HUES48 (cell line): Measurements from ENCODE around the gene TMEM238.
"Not testable (repeated sequence)": the region's sequence is repeated elsewhere in the genome, so short reads cannot be mapped to it uniquely, and the experiment has no call there.

ENCODE experiments used
- H3K27ac ChIP-seq: one replicate; pipeline ENCODE4 v1.7.0; 2013; ENCODE audit warnings: low read depth, low read length, inconsistent platforms
- H3K27me3 ChIP-seq: 2 replicates; pipeline ENCODE4 v1.6.1; 2013; ENCODE audit warnings: mild to moderate bottlenecking, low read length; ENCODE audit not compliant: control insufficient read depth, insufficient read depth
- H3K36me3 ChIP-seq: 2 replicates; pipeline ENCODE4 v1.6.1; 2013; ENCODE audit warnings: low read length; ENCODE audit not compliant: control insufficient read depth, insufficient read depth
- H3K4me1 ChIP-seq: 2 replicates; pipeline ENCODE4 v1.6.1; 2013; ENCODE audit warnings: mild to moderate bottlenecking, low read length; ENCODE audit not compliant: control insufficient read depth, insufficient read depth
- H3K4me3 ChIP-seq: 2 replicates; pipeline ENCODE4 v1.5.1; 2013; ENCODE audit warnings: mild to moderate bottlenecking, low read depth, low read length
- H3K9ac ChIP-seq: 2 replicates; pipeline ENCODE4 v1.6.1; 2013; ENCODE audit warnings: mild to moderate bottlenecking, low read depth, low read length, moderate library complexity
- H3K9me3 ChIP-seq: 2 replicates; pipeline ENCODE4 v1.6.1; 2013; ENCODE audit warnings: low read length; ENCODE audit not compliant: control insufficient read depth, insufficient read depth

Gene TMEM238

GRCh38 chr19:55384131-55384919, at the start of gene TMEM238:
Gene TMEM238 (minus strand): TSS chr19:55384292. CDS start chr19:55384259, 33 bp downstream.
- H3K9me3 ChIP-seq = no peaks in the 10 kb centered on the region
- H3K36me3 ChIP-seq = peaks cover 32% of the 10 kb centered on the region
- H3K9ac ChIP-seq = peak within 1 kb of the TSS; percentile 36
- peak within 1 kb of the TSS; percentile 94 for H3K4me3 ChIP-seq
- H3K27ac ChIP-seq = peak within 1 kb of the TSS; percentile 91
- H3K4me1 ChIP-seq = peaks cover 29% of the 10 kb centered on the region
- H3K27me3 ChIP-seq = no peaks in the 10 kb centered on the region; the same call in 1 of the 2 replicates

GRCh38 chr19:55433292-55433691, 49.2 kb upstream of the TMEM238 start:
- 0 out of 2 replicates have a peak, but pooled peaks cover 3% of the 10 kb centered on the region for H3K4me1 ChIP-seq
- H3K9ac ChIP-seq = no peak overlapping the region
- no peak overlapping the region for H3K27ac ChIP-seq
- no peaks in the 10 kb centered on the region for H3K36me3 ChIP-seq
- no peaks in the 10 kb centered on the region for H3K9me3 ChIP-seq
- H3K4me3 ChIP-seq = no peak overlapping the region
- peaks cover 3% of the 10 kb centered on the region; the same call in 1 of the 2 replicates for H3K27me3 ChIP-seq

GRCh38 chr19:55432241-55432959, 48.3 kb upstream of the TMEM238 start:
- Histone ChIP-seq H3K4me1 (0 out of 2 replicates have a peak, but pooled peaks cover 3% of the 10 kb centered on the region), H3K9me3 (no peaks in the 10 kb centered on the region), H3K27ac (no peak overlapping the region), H3K27me3 (no peaks in the 10 kb centered on the region), H3K9ac (no peak overlapping the region), H3K4me3 (no peak overlapping the region), H3K36me3 (no peaks in the 10 kb centered on the region)

- Histone ChIP-seq H3K36me3 (no peaks in the 10 kb centered on the region), H3K4me3 (no peak overlapping the region), H3K27me3 (no peaks in the 10 kb centered on the region; the same call in 1 of the 2 replicates), H3K4me1 (0 out of 2 replicates have a peak, but pooled peaks cover 3% of the 10 kb centered on the region), H3K27ac (no peak overlapping the region), H3K9ac (no peak overlapping the region), H3K9me3 (no peaks in the 10 kb centered on the region)
Observed at GRCh38 chr19:55431183-55431582, 47.1 kb upstream of the TMEM238 start.

GRCh38 chr19:55426042-55426441, 42.0 kb upstream of the TMEM238 start:
- no peak overlapping the region for H3K9ac ChIP-seq
- H3K27me3 ChIP-seq = no peaks in the 10 kb centered on the region; the same call in 1 of the 2 replicates
- H3K27ac ChIP-seq = no peak overlapping the region

GRCh38 chr19:55424518-55424917, 40.4 kb upstream of the TMEM238 start:
- Histone ChIP-seq H3K4me3 (no peak overlapping the region), H3K9me3 (no peaks in the 10 kb centered on the region), H3K9ac (no peak overlapping the region), H3K27me3 (no peaks in the 10 kb centered on the region; the same call in 1 of the 2 replicates), H3K4me1 (0 out of 2 replicates have a peak, but pooled peaks cover 3% of the 10 kb centered on the region), H3K36me3 (no peaks in the 10 kb centered on the region), H3K27ac (no peak overlapping the region)

More at GRCh38 chr19:55426042-55426441, 42.0 kb upstream of the TMEM238 start:
- no peaks in the 10 kb centered on the region for H3K36me3 ChIP-seq
- H3K4me3 ChIP-seq = no peak overlapping the region
- no peaks in the 10 kb centered on the region for H3K9me3 ChIP-seq
- H3K4me1 ChIP-seq = 0 out of 2 replicates have a peak, but pooled peaks cover 3% of the 10 kb centered on the region

- Histone ChIP-seq H3K27me3 (peaks cover 2% of the 10 kb centered on the region; the same call in 1 of the 2 replicates), H3K4me1 (no peaks in the 10 kb centered on the region), H3K9me3 (no peaks in the 10 kb centered on the region), H3K4me3 (no peak overlapping the region), H3K27ac (no peak overlapping the region), H3K36me3 (no peaks in the 10 kb centered on the region), H3K9ac (no peak overlapping the region)
Observed at GRCh38 chr19:55423225-55424005, 39.3 kb upstream of the TMEM238 start.

- H3K27ac ChIP-seq, H3K9me3 ChIP-seq, H3K4me1 ChIP-seq, H3K9ac ChIP-seq, H3K27me3 ChIP-seq, H3K4me3 ChIP-seq, H3K36me3 ChIP-seq: not testable (repeated sequence)
Observed at GRCh38 chr19:55421281-55421680, 37.2 kb upstream of the TMEM238 start.

- Histone ChIP-seq H3K27me3 (0 out of 2 replicates have a peak, but pooled peaks cover 3% of the 10 kb centered on the region), H3K4me3 (no peak overlapping the region), H3K27ac (no peak overlapping the region)
Observed at GRCh38 chr19:55419624-55420236, 35.6 kb upstream of the TMEM238 start.

GRCh38 chr19:55419103-55419502, 35.0 kb upstream of the TMEM238 start:
- H3K36me3 ChIP-seq = no peaks in the 10 kb centered on the region
- H3K27ac ChIP-seq = no peak overlapping the region
- no peak overlapping the region for H3K9ac ChIP-seq
- no peaks in the 10 kb centered on the region for H3K9me3 ChIP-seq
- H3K4me3 ChIP-seq = no peak overlapping the region
- no peaks in the 10 kb centered on the region for H3K4me1 ChIP-seq
- 0 out of 2 replicates have a peak, but pooled peaks cover 3% of the 10 kb centered on the region for H3K27me3 ChIP-seq

More at GRCh38 chr19:55419624-55420236, 35.6 kb upstream of the TMEM238 start:
- Histone ChIP-seq H3K4me1 (no peaks in the 10 kb centered on the region), H3K36me3 (no peaks in the 10 kb centered on the region), H3K9me3 (no peaks in the 10 kb centered on the region), H3K9ac (no peak overlapping the region)
